Measurements from ENCODE around the gene NELL1.

NELL1 gene

GRCh38 chr11:21553795-21554194 lies 884.4 kb downstream of the NELL1 start:
- in situ Hi-C loops (cut with HindIII; ENCODE audit: low pct_ligation_motif_present, low sequenced_read_pairs): no loop called here
- Histone ChIP-seq H3K27me3 (replicated peaks) (no peaks in the 10 kb centered on the region), H3K4me3 (ENCODE audit: low read depth, low read length) (no peak overlapping the region), H3K27ac (no peak overlapping the region), H3K36me3 (replicated peaks) (no peaks in the 10 kb centered on the region)
- DNase-seq: no peak
- no peak for TF ChIP-seq CTCF (IDR thresholded peaks at IDR 0.05; ENCODE audit: low read depth, low read length, missing control alignments)

- no peaks in the 10 kb centered on the region for H3K27me3 ChIP-seq (replicated peaks)
- H3K4me3 ChIP-seq (ENCODE audit: low read depth, low read length): no peak overlapping the region
- no peaks in the 10 kb centered on the region for H3K36me3 ChIP-seq (replicated peaks)
- TF ChIP-seq CTCF (IDR thresholded peaks at IDR 0.05; ENCODE audit: low read depth, low read length, missing control alignments): no peak
- H3K27ac ChIP-seq: no peak overlapping the region
- in situ Hi-C loops (cut with HindIII; ENCODE audit: low pct_ligation_motif_present, low sequenced_read_pairs): no loop called here
- no peak for DNase-seq
These were observed 884.9 kb downstream of the NELL1 start for GRCh38 chr11:21554284-21554683.

- no peak for DNase-seq
- H3K36me3 ChIP-seq (replicated peaks): no peaks in the 10 kb centered on the region
- no peak overlapping the region for H3K27ac ChIP-seq
- H3K27me3 ChIP-seq (replicated peaks): no peaks in the 10 kb centered on the region
- H3K4me3 ChIP-seq (ENCODE audit: low read depth, low read length): no peak overlapping the region
- TF ChIP-seq CTCF (IDR thresholded peaks at IDR 0.05; ENCODE audit: low read depth, low read length, missing control alignments): no peak
- in situ Hi-C loops (cut with HindIII; ENCODE audit: low pct_ligation_motif_present, low sequenced_read_pairs): no loop called here
These were observed 887.5 kb downstream of the NELL1 start for GRCh38 chr11:21556926-21557325.

- DNase-seq: no peak
These were observed 891.1 kb downstream of the NELL1 start for GRCh38 chr11:21560466-21560975.

GRCh38 chr11:21561581-21561980 lies 892.2 kb downstream of the NELL1 start:
- no peak for DNase-seq
- Histone ChIP-seq H3K27me3 (replicated peaks) (no peaks in the 10 kb centered on the region), H3K36me3 (replicated peaks) (no peaks in the 10 kb centered on the region), H3K4me3 (ENCODE audit: low read depth, low read length) (no peak overlapping the region), H3K27ac (no peak overlapping the region)
- TF ChIP-seq CTCF (IDR thresholded peaks at IDR 0.05; ENCODE audit: low read depth, low read length, missing control alignments): no peak
- in situ Hi-C loops (cut with HindIII; ENCODE audit: low pct_ligation_motif_present, low sequenced_read_pairs): no loop called here

More at GRCh38 chr11:21560466-21560975, 891.1 kb downstream of the NELL1 start:
- Histone ChIP-seq H3K36me3 (replicated peaks) (no peaks in the 10 kb centered on the region), H3K27ac (no peak overlapping the region), H3K4me3 (ENCODE audit: low read depth, low read length) (no peak overlapping the region), H3K27me3 (replicated peaks) (no peaks in the 10 kb centered on the region)
- no peak for TF ChIP-seq CTCF (IDR thresholded peaks at IDR 0.05; ENCODE audit: low read depth, low read length, missing control alignments)
- in situ Hi-C loops (cut with HindIII; ENCODE audit: low pct_ligation_motif_present, low sequenced_read_pairs): no loop called here

- H3K27me3 ChIP-seq (replicated peaks): no peaks in the 10 kb centered on the region
- H3K27ac ChIP-seq: no peak overlapping the region
- no peak for DNase-seq
These were observed 894.7 kb downstream of the NELL1 start for GRCh38 chr11:21564095-21564494.

More at GRCh38 chr11:21564095-21564494, 894.7 kb downstream of the NELL1 start:
- Histone ChIP-seq H3K36me3 (replicated peaks) (no peaks in the 10 kb centered on the region), H3K4me3 (ENCODE audit: low read depth, low read length) (no peak overlapping the region)
- no peak for TF ChIP-seq CTCF (IDR thresholded peaks at IDR 0.05; ENCODE audit: low read depth, low read length, missing control alignments)
- in situ Hi-C loops (cut with HindIII; ENCODE audit: low pct_ligation_motif_present, low sequenced_read_pairs): no loop called here

Measured in brain microvascular endothelial cell (primary cell).